WTC11 (cell line): ENCODE measurements around the gene MYH16. TPM values are rescaled to one million over a fixed set of nuclear protein-coding genes. Genes with fewer than 3 reads are reported as not detected.

Source experiments
- ATAC-seq: fragments of 200-7000 bp; cut with Tn5 transposase; 2 replicates; pipeline ENCODE4 v1.10.0; 2021; ENCODE audit warnings: mild to moderate bottlenecking, moderate library complexity
- CTCF ChIA-PET: fragments of 300-600 bp; sonication (Branson Sonifier 250); formaldehyde crosslinking; loops from one replicate; lab custom pipeline; 2021; ENCODE audit warnings: antibody characterized with exemption; lab: Charles Lee
- POLR2A ChIA-PET: fragments of 350-600 bp; sonication (Branson Sonifier 250); formaldehyde crosslinking; loops from one replicate; lab custom pipeline; 2021; ENCODE audit warnings: antibody characterized with exemption; lab: Charles Lee
- DNase-seq: peaks from one replicate; pipeline ENCODE4 v3.0.0; 2021; ENCODE audit warnings: low spot score
- H3K27ac Mint-ChIP-seq: 2 replicates; pipeline ENCODE4 v1.8.0; 2021; ENCODE audit warnings: mixed read lengths
- H3K27me3 Mint-ChIP-seq: 2 replicates; pipeline ENCODE4 v1.8.0; 2021; ENCODE audit warnings: low read depth, mild to moderate bottlenecking, moderate library complexity, mixed read lengths
- H3K36me3 Mint-ChIP-seq: 2 replicates; pipeline ENCODE4 v1.8.0; 2021; ENCODE audit warnings: mixed read lengths
- H3K4me1 Mint-ChIP-seq: 2 replicates; pipeline ENCODE4 v1.8.0; 2022; ENCODE audit warnings: mixed read lengths
- H3K4me3 Mint-ChIP-seq: 2 replicates; pipeline ENCODE4 v1.8.0; 2021; ENCODE audit warnings: mild to moderate bottlenecking, moderate library complexity, mixed read lengths
- H3K9me3 Mint-ChIP-seq: 2 replicates; pipeline ENCODE4 v1.8.0; 2021; ENCODE audit warnings: mixed read lengths
- ATF3 ChIP-seq: sonication (generic); formaldehyde crosslinking; conservative IDR thresholded peaks from 2 replicates; pipeline ENCODE4 v1.8.1; 2022; ENCODE audit warnings: mild to moderate bottlenecking, missing genetic modification reagents
- ERG ChIP-seq: fragments of 250-450 bp; sonication (Bioruptor Pico); IDR thresholded peaks from 2 replicates; pipeline ENCODE4 v1.8.0; 2021; ENCODE audit warnings: mild to moderate bottlenecking
- FOXP4 ChIP-seq: sonication (generic); formaldehyde crosslinking; IDR thresholded peaks from 2 replicates; pipeline ENCODE4 v1.8.0; 2022; ENCODE audit warnings: mild to moderate bottlenecking, missing genetic modification reagents
- GRHL2 ChIP-seq: fragments of 250-450 bp; sonication (Bioruptor Pico); IDR thresholded peaks from 2 replicates; pipeline ENCODE4 v1.8.0; 2022; ENCODE audit warnings: mild to moderate bottlenecking, moderate library complexity; ENCODE audit not compliant: insufficient replicate concordance, severe bottlenecking
- GTF2I ChIP-seq: fragments of 250-450 bp; sonication (Bioruptor Pico); conservative IDR thresholded peaks from 2 replicates; pipeline ENCODE4 v1.4.0; 2021; ENCODE audit warnings: mild to moderate bottlenecking
- IRF1 ChIP-seq: sonication (generic); formaldehyde crosslinking; IDR thresholded peaks from 2 replicates; pipeline ENCODE4 v1.8.0; 2023; ENCODE audit warnings: missing genetic modification reagents
- MXD4 ChIP-seq: fragments of 250-450 bp; sonication (Bioruptor Pico); IDR thresholded peaks from 2 replicates; pipeline ENCODE4 v1.8.0; 2021; ENCODE audit warnings: mild to moderate bottlenecking, moderate library complexity, borderline replicate concordance
- NFE2L1 ChIP-seq: sonication (generic); formaldehyde crosslinking; IDR thresholded peaks from 2 replicates; pipeline ENCODE4 v1.8.1; 2023; ENCODE audit warnings: missing genetic modification reagents
- PRRX2 ChIP-seq: fragments of 250-450 bp; sonication (Bioruptor Pico); IDR thresholded peaks from 2 replicates; pipeline ENCODE4 v1.8.0; 2021; ENCODE audit warnings: mild to moderate bottlenecking
- RORB ChIP-seq: fragments of 250-450 bp; sonication (Bioruptor Pico); IDR thresholded peaks from 2 replicates; pipeline ENCODE4 v1.9.0; 2021; ENCODE audit warnings: mild to moderate bottlenecking
- SMAD3 ChIP-seq: sonication (generic); formaldehyde crosslinking; IDR thresholded peaks from 2 replicates; pipeline ENCODE4 v1.8.0; 2022; ENCODE audit warnings: missing genetic modification reagents, mild to moderate bottlenecking, borderline replicate concordance
- SP1 ChIP-seq: sonication (generic); formaldehyde crosslinking; conservative IDR thresholded peaks from 2 replicates; pipeline ENCODE4 v1.8.1; 2022; ENCODE audit warnings: missing genetic modification reagents
- USF1 ChIP-seq: sonication (generic); formaldehyde crosslinking; IDR thresholded peaks from 2 replicates; pipeline ENCODE4 v1.8.0; 2022; ENCODE audit warnings: mild to moderate bottlenecking, missing genetic modification reagents
- ZNF232 ChIP-seq: sonication (generic); formaldehyde crosslinking; IDR thresholded peaks from 2 replicates; pipeline ENCODE4 v1.8.0; 2022; ENCODE audit warnings: mild to moderate bottlenecking, missing genetic modification reagents
- total RNA-seq: library from RNA; stranded (reverse); gene quantifications from 3 replicates; pipeline ENCODE4 v1.2.3, GENCODE V29; 2021
- TF ChIP-seq, protein P1 (sequence below): sonication (generic); formaldehyde crosslinking; IDR thresholded peaks from 2 replicates; pipeline ENCODE4 v1.8.0; 2022; ENCODE audit warnings: missing genetic modification reagents
- TF ChIP-seq, protein P2 (sequence below): fragments of 250-450 bp; sonication (Bioruptor Pico); IDR thresholded peaks from 2 replicates; pipeline ENCODE4 v1.9.0; 2021; ENCODE audit warnings: mild to moderate bottlenecking
- TF ChIP-seq, protein P3 (sequence below): fragments of 200-600 bp; IDR thresholded peaks from 2 replicates; pipeline ENCODE4 v1.8.0; 2022; ENCODE audit warnings: antibody characterized with exemption

The MYH16 gene
- total RNA-seq, 1 experiment from 2014 or later: not detected

DNA sequence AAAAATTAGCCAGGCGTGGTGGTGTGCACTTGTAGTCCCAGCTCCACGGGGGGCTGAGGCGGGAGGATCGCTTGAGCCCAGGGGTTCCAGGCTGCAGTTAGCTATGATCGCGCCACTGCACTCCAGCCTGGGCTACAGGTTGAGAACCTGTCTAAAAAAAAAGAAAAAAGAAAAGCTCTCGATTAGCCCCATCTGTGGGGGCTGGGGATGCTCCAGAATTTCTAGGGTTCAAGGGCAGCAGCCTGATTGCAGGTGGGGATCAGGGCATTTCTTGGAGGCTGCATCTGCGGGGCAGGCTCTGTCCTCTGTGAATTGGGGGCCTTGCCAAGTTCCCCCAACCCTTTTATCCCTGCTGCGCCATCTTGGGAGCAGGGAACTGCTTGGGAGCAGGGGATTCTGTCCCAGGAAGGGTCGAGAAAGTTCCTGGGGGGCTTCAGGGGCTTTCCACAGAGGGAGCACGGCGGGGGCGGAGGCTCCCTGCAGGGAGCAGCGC, 52.4 kb downstream of the MYH16 start:
- no peaks in the 10 kb centered on the region for H3K9me3 Mint-ChIP-seq
- H3K27ac Mint-ChIP-seq: no peak overlapping the region
- peak; percentile 7; the same call in 1 of the 2 replicates for ATAC-seq
- peaks cover 20% of the 10 kb centered on the region for H3K4me1 Mint-ChIP-seq
- DNase-seq: no peak
- TF ChIP-seq GRHL2 (CRISPR knock-in tag) (no peak), USF1 (CRISPR knock-in tag) (no peak)
- TF ChIP-seq, protein P1, sequence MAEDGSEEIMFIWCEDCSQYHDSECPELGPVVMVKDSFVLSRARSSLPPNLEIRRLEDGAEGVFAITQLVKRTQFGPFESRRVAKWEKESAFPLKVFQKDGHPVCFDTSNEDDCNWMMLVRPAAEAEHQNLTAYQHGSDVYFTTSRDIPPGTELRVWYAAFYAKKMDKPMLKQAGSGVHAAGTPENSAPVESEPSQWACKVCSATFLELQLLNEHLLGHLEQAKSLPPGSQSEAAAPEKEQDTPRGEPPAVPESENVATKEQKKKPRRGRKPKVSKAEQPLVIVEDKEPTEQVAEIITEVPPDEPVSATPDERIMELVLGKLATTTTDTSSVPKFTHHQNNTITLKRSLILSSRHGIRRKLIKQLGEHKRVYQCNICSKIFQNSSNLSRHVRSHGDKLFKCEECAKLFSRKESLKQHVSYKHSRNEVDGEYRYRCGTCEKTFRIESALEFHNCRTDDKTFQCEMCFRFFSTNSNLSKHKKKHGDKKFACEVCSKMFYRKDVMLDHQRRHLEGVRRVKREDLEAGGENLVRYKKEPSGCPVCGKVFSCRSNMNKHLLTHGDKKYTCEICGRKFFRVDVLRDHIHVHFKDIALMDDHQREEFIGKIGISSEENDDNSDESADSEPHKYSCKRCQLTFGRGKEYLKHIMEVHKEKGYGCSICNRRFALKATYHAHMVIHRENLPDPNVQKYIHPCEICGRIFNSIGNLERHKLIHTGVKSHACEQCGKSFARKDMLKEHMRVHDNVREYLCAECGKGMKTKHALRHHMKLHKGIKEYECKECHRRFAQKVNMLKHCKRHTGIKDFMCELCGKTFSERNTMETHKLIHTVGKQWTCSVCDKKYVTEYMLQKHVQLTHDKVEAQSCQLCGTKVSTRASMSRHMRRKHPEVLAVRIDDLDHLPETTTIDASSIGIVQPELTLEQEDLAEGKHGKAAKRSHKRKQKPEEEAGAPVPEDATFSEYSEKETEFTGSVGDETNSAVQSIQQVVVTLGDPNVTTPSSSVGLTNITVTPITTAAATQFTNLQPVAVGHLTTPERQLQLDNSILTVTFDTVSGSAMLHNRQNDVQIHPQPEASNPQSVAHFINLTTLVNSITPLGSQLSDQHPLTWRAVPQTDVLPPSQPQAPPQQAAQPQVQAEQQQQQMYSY (CRISPR knock-in tag): no peak
- POLR2A ChIA-PET: interaction anchor here (0.6 kb wide), 1 partner anchor 13 kb away, joined by 5 read pairs; no protein-coding TSS in a partner anchor
- CTCF ChIA-PET: interaction anchor here (0.6 to 2.6 kb wide), 2 partner anchors 10 to 289 kb away, joined by 4 to 11 read pairs; no protein-coding TSS in a partner anchor
- no peaks in the 10 kb centered on the region for H3K36me3 Mint-ChIP-seq
- peak overlapping the region; percentile 80 for H3K4me3 Mint-ChIP-seq
- H3K27me3 Mint-ChIP-seq: no peaks in the 10 kb centered on the region

- DNase-seq (peak; percentile 93), ATAC-seq (peak; percentile 96)
- Mint-ChIP-seq H3K4me1 (peaks cover 14% of the 10 kb centered on the region), H3K4me3 (peak within 1 kb of the TSS; percentile 80), H3K9me3 (no peaks in the 10 kb centered on the region), H3K27me3 (no peaks in the 10 kb centered on the region), H3K27ac (peak within 1 kb of the TSS; percentile 42), H3K36me3 (no peaks in the 10 kb centered on the region)
- POLR2A ChIA-PET: interaction anchor here (0.5 to 0.6 kb wide), 2 partner anchors 12 to 28 kb away, joined by 3 to 5 read pairs; no protein-coding TSS in a partner anchor
- CTCF ChIA-PET: interaction anchor here (2.6 kb wide), 1 partner anchor 289 kb away, joined by 11 read pairs; no protein-coding TSS in a partner anchor
- TF ChIP-seq, protein P1 (CRISPR knock-in tag): no peak
- no peak for TF ChIP-seq RORB (CRISPR knock-in tag)
- TF ChIP-seq MXD4 (CRISPR knock-in tag): no peak
- TF ChIP-seq IRF1: 0 out of 2 replicates have a peak, but pooled peaks have one; percentile 10
- no peak for TF ChIP-seq NFE2L1
- TF ChIP-seq ATF3 (CRISPR knock-in tag): no peak
- no peak for TF ChIP-seq SP1 (CRISPR knock-in tag)
- no peak for TF ChIP-seq GTF2I (CRISPR knock-in tag)
- TF ChIP-seq ZNF232 (CRISPR knock-in tag): peak; percentile 36; the same call in 1 of the 2 replicates
- TF ChIP-seq, protein P2, sequence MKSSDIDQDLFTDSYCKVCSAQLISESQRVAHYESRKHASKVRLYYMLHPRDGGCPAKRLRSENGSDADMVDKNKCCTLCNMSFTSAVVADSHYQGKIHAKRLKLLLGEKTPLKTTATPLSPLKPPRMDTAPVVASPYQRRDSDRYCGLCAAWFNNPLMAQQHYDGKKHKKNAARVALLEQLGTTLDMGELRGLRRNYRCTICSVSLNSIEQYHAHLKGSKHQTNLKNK (CRISPR knock-in tag): no peak
- peak; percentile 46; the same call in 1 of the 2 replicates for TF ChIP-seq FOXP4 (CRISPR knock-in tag)
- peak; percentile 85 for TF ChIP-seq SMAD3 (CRISPR knock-in tag)
- no peak for TF ChIP-seq PRRX2 (CRISPR knock-in tag)
- TF ChIP-seq, protein P3, sequence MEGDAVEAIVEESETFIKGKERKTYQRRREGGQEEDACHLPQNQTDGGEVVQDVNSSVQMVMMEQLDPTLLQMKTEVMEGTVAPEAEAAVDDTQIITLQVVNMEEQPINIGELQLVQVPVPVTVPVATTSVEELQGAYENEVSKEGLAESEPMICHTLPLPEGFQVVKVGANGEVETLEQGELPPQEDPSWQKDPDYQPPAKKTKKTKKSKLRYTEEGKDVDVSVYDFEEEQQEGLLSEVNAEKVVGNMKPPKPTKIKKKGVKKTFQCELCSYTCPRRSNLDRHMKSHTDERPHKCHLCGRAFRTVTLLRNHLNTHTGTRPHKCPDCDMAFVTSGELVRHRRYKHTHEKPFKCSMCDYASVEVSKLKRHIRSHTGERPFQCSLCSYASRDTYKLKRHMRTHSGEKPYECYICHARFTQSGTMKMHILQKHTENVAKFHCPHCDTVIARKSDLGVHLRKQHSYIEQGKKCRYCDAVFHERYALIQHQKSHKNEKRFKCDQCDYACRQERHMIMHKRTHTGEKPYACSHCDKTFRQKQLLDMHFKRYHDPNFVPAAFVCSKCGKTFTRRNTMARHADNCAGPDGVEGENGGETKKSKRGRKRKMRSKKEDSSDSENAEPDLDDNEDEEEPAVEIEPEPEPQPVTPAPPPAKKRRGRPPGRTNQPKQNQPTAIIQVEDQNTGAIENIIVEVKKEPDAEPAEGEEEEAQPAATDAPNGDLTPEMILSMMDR: no peak
- TF ChIP-seq ERG (CRISPR knock-in tag): no peak
Measured at GRCh38 chr7:99325592-99326407, 53.2 kb downstream of the MYH16 start, which contains the start of gene ARPC1A. Gene ARPC1A (plus strand): TSS chr7:99325898. CDS start chr7:99333354, 7,456 bp downstream.
